ENCODE data around the gene ZIC1.

The ZIC1 gene

GRCh38 chr3:147380977-147381376 is 28.2 kb upstream of the ZIC1 start:
- DNase-seq, result no peak

- no peak for DNase-seq
These were observed 27.6 kb upstream of the ZIC1 start for GRCh38 chr3:147381596-147381995.

- no peak for DNase-seq
These were observed 25.5 kb upstream of the ZIC1 start for GRCh38 chr3:147383617-147384016.

GRCh38 chr3:147384210-147385058 is 24.7 kb upstream of the ZIC1 start:
- DNase-seq, result no peak

- DNase-seq, result no peak
These were observed 23.8 kb upstream of the ZIC1 start for GRCh38 chr3:147385059-147386012.

GRCh38 chr3:147387291-147387884 is 21.8 kb upstream of the ZIC1 start:
- no peak for DNase-seq

- no peak for DNase-seq
These were observed 21.1 kb upstream of the ZIC1 start for GRCh38 chr3:147387885-147388699.

- no peak for DNase-seq
These were observed 20.2 kb upstream of the ZIC1 start for GRCh38 chr3:147388700-147389580.

GRCh38 chr3:147389717-147390116 is 19.4 kb upstream of the ZIC1 start:
- DNase-seq, result no peak

- no peak for DNase-seq
These were observed 18.3 kb upstream of the ZIC1 start for GRCh38 chr3:147390589-147391569.

GRCh38 chr3:147391781-147392624 is 17.2 kb upstream of the ZIC1 start:
- no peak for DNase-seq

GRCh38 chr3:147392625-147392946 is 16.6 kb upstream of the ZIC1 start:
- no peak for DNase-seq

- no peak for DNase-seq
These were observed 15.8 kb upstream of the ZIC1 start for GRCh38 chr3:147393261-147393942.

- no peak for DNase-seq
These were observed 15.0 kb upstream of the ZIC1 start for GRCh38 chr3:147393943-147394883.

GRCh38 chr3:147394884-147395225 is 14.3 kb upstream of the ZIC1 start:
- no peak for DNase-seq

GRCh38 chr3:147395899-147396711 is 13.1 kb upstream of the ZIC1 start:
- no peak for DNase-seq

GRCh38 chr3:147396712-147397046 is 12.5 kb upstream of the ZIC1 start:
- no peak for DNase-seq

Measured in CD4-positive, alpha-beta T cell treated with Interleukin-12 subunit alpha and Interleukin-12 subunit beta, for 1 hour (primary cell).